Panc1 (cell line): ENCODE measurements around the gene RETREG3.

ENCODE experiments used
- CTCF ChIP-seq: fragments of 450-650 bp; IDR thresholded peaks from 2 replicates; pipeline ENCODE4 v1.5.1; 2017; ENCODE audit warnings: mild to moderate bottlenecking
- POLR2AphosphoS5 ChIP-seq: IDR thresholded peaks from 2 replicates; pipeline ENCODE4 v1.6.1; 2012; ENCODE audit warnings: mild to moderate bottlenecking, low read depth, low read length, moderate library complexity
- REST ChIP-seq, 2 experiments: IDR thresholded peaks; 2 replicates each; pipeline ENCODE4 v1.6.1; 2011 to 2012; ENCODE audit warnings: low read depth in 2 of 2, control low read depth in 1 of 2, low read length in 1 of 2, mild to moderate bottlenecking in 1 of 2, moderate library complexity in 1 of 2; ENCODE audit not compliant: insufficient read depth in 1 of 2
- SIN3A ChIP-seq: IDR thresholded peaks from 2 replicates; pipeline ENCODE4 v1.6.1; 2012; ENCODE audit warnings: low read depth, mild to moderate bottlenecking, low read length, moderate library complexity, borderline replicate concordance; ENCODE audit not compliant: insufficient read depth
- TCF7L2 ChIP-seq: IDR thresholded peaks from 2 replicates; pipeline ENCODE4 v1.6.1; 2011; ENCODE audit warnings: mild to moderate bottlenecking, low read depth, low read length, inconsistent platforms

GRCh38 chr17:42574463-42574862 lies 34.7 kb downstream of the RETREG3 start:
- no peak for TF ChIP-seq SIN3A
- no peak for TF ChIP-seq CTCF
- no peak for TF ChIP-seq POLR2AphosphoS5
- no peak for TF ChIP-seq REST (IDR thresholded peaks at IDR 0.05; ENCODE audit: insufficient read depth in 1 of 2, low read depth in 2 of 2, low read length in 1 of 2)
- TF ChIP-seq TCF7L2 = no peak
